Stimulated activated CD4-positive, alpha-beta T cell treated with anti-CD3 and anti-CD28 coated beads, TNF-alpha, amount 100 ng/mL, for 4 hours (primary cell): ENCODE data around the gene GAB3.

Experiments
- DNase-seq, 3 experiments: peaks; one replicate each; pipeline ENCODE4 v3.0.0-alpha.2; 2020; ENCODE audit warnings: low read depth in 3 of 3

GAB3 gene, protein sequence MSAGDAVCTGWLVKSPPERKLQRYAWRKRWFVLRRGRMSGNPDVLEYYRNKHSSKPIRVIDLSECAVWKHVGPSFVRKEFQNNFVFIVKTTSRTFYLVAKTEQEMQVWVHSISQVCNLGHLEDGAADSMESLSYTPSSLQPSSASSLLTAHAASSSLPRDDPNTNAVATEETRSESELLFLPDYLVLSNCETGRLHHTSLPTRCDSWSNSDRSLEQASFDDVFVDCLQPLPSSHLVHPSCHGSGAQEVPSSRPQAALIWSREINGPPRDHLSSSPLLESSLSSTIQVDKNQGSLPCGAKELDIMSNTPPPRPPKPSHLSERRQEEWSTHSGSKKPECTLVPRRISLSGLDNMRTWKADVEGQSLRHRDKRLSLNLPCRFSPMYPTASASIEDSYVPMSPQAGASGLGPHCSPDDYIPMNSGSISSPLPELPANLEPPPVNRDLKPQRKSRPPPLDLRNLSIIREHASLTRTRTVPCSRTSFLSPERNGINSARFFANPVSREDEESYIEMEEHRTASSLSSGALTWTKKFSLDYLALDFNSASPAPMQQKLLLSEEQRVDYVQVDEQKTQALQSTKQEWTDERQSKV

DNA sequence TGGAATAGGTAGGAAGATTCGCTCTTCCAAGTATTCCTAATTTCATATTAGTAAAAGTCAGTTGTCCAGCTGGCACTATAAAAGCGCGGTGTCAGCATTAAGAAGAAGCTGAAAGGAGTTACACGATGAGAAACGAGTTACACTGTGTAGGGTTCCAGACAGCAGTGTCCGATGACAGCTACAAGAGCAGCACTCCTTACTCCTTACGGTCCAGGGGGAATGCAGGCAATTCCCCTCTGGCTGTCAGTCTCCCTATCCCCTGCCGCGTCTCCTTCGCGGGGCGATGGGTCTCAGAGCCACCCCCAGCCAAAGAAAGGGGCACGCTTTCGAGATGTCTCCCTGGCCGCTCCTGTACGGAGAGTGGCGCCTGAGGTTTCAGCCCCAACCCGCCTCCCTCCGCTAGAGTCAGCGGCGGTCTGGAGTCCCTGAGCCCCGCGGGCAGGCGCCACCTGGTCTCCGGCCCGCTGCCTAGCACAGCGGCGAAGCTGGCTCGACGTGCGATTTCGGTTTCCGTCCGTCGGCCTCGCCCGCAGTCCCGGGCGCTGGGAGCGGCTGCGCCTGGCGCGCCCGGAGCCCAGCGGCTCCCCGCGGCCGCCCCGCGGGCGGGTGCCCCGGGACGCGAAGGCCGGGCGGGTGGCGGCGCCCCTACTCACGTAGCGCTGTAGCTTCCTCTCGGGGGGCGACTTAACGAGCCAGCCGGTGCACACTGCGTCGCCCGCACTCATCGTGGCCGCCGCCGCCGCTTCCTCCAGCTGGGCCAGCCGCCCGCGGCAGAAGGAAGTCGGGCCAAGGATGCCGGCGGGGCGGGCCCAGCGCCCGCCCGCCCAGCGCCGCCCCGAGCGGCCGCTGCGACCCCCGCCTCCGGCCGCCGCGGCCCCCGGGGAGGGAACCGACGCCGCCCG, at the start of gene GAB3:
Gene GAB3 (minus strand): TSS at position 777 of the 902 bp plus-strand sequence. CDS start 52 bp downstream, at position 725.
- DNase-seq = peak in 1 of 3 experiments; percentile 6

DNA sequence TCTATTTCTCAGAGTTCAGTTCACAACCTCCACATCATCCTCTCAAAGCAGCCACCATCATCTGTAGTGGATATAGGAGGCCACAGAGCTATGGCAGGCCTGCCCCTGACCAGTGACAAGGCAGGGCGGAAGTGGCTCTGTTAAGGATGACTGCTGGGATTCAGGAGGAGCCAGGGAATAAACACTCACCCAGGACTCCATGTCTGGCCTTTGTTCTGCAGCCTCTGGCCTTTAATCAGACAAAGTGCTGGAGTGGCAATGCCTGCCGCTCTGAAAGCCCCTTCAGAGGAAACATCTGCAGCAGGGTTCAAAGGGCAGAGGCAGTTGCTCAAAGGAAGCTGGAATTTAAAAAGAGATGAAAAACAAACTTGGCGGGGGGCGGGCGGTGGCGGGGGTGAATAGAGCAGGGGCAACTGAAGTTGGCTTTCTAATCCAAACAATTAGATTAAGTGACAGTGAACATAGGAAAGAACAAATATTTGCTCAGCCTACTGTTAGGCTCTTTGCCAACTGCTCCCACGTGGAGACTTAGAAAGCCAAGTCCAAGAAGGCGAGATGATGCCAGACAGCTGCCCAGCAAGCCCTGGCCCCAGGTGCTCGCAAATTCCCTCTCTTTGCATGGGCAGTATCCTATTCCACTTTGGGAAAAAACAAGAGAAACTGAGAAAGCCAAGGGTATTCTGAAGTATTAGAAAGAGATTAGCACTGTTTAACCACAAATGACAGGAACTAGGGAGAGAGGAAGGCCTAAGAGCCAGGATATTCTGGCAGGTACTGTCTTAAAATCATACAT, 48.9 kb upstream of the GAB3 start:
- DNase-seq = no peak

DNA sequence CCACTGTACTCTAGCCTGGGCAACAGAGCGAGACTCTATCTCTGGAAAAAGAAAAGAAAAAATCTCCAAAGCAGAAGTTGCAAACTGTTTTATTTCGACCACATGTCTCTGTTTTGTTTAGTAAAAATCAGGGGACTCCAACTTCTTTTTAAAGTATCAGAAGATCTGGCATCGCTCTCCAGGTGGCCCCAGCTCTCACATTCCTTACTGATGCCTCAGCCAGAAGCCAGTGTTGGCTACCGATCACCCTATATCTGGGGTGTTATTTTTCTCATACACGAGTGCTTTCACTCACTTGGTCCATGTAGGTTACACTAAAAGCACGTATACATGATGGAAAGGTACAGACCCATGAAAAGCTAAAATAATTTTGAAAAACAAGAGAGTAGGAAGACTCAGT, 46.1 kb upstream of the GAB3 start:
- DNase-seq = no peak

DNA sequence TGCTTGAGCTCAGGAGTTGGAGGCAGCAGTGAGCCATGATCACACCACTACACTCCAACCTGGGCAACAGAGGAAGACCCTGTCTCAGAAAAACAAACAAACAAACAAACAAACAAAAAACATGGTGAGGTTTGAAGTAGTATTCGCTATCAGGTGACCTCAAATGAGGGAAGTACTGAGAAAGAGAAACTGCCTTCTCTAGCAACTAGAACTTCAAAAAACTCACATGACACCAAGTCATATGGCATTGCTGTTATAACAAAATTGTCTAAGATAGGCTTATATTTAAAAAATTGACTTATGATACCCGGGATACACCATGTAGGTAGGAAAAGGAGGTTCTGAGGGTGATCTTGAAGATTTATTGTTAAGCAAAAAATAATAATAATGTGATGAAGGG, 44.1 kb upstream of the GAB3 start:
- DNase-seq = no peak

DNA sequence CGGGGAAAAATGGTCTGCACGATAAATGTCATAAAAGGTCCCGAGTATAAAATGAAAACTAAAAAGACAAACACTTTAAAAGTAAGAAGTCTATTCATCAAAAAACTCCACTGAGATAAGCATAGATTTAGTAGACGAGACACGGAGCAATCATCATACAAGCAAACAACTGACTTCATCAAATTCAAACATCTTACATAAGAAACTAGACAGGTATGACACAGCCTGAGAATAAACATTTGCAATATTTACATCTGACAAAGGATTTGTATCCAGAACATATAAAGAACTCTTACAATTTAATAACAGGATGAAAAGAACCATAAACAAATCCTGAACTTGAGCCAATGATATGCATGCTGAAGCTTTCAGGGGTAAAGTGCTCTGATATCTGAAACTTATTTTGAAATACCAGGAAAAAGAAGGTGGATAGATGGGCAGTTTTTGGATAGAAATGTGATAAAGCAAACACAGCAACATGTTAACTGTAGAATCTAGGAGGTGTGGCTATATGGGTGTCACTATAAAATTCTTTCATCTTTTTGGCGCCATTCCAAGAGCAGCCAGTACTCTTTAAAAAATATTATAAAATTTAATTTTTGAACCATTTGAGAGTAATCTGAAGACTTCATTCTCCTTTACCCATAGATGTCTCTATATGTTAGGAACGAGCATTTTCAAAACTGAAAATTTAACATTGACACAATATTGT, 42.4 kb upstream of the GAB3 start:
- no peak for DNase-seq

DNA sequence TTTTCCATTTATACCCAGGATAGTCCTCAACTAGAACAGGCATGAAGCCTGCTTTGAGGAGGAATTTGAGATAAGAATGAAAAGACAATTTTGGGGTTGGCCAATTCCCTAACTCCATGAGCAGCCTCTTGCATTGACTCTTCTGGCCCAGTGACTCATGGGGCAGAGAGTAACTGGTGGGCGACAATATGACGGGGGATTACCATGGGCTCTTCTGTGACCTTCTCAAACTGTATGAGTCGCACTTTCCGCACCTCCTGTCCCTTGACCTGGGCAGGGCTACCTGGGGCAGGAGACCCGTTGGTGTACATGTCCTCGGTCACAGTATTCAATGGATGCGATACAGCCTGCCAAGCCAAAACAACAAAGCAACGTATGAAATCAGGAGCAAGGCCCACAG, 41.1 kb upstream of the GAB3 start:
- no peak for DNase-seq

DNA sequence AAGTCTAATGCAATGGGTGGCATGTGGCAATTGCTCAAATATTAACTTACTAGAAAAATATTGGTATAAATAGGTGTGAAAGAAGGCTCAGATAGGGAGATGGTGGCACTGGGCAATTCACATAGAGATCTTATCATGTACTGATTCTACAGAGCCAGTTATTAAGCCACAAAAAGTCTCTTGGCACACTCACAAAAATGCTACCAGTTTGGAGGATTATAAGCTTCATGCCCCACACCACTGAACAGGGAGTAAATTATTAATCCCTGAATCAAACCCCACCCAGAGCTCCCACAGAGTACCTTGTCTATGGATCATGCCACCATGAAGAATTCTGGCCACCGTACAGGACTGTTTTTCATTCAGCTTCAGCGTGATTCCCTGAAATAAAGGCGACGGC, 40.6 kb upstream of the GAB3 start:
- DNase-seq = no peak

DNA sequence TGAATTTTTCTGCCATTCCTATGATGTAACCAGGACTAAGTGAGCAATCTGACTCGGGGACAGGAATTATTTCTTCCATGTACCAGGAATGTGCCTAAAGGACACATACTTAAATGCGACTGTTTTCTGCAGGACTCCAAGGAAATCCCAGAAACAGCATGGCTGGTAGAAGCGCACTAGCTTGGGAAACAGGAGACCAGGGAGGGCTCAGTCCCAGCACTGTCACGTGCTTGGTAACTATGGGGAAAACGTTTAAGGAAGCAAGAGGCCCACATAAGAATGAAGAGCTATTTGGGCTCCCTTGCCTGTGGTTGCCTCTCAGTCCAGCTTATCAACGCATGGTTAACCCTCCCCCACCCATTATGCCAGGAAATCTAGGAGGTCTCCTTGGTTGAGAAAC, 34.8 kb upstream of the GAB3 start:
- no peak for DNase-seq

DNA sequence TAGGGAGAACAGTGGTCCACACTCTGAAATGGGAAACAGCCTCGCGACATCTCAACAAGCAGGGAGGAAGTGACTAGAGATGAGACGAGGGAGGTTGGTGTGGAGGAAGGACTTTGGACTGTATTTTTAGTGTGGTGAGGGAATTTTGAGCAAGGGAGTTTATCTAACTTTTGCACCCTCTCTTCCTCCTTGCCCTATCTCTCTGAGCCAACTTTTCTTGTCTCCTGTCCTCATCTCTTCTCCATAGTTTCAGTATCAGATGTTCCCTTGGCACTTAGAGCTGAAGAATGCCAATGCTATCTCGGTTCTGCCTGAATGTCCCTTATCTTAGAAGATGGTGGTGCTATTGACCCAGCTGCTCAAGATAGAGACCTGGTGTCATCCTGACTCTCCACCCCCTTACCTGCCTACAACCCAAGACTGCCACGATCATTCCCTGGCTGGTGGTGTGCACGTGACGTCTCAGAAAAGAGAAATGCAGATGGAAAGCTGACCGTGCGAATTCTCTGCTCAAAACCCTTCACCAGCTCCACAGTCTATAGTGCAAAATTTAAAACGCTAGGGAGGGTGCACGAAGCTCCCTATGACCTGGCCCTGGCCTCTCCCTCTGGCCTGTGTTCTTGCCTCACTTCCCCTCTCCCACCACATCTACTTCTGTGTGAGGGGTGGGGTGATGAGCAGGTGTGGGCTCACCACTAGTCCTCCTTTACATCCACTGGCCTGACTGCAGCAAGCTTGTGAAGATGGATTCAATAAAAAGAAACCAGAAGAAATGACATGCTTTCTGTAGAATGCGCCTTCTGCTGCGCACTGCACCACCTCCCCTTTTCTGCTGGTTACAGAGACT, 33.5 kb upstream of the GAB3 start:
- no peak for DNase-seq

DNA sequence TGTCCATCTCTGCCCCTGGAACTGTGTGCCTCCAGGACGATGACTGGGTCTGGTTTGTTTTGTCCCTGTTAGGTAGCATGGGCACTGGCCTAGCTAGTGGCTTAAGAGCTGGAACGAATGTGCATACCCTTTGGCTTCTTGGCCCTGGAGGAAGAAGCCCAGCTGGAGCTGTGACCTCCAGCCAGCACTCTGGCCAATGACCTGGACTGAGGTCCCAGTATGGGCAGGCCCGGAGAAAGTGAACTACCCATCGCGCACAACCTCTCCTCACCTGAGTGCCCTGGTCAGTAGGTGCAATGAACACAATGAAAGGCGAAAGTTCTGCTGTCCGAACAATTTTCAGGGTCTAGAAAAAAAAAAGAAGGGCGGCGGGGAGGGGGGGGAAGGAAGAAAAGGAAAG, 30.1 kb upstream of the GAB3 start:
- no peak for DNase-seq

DNA sequence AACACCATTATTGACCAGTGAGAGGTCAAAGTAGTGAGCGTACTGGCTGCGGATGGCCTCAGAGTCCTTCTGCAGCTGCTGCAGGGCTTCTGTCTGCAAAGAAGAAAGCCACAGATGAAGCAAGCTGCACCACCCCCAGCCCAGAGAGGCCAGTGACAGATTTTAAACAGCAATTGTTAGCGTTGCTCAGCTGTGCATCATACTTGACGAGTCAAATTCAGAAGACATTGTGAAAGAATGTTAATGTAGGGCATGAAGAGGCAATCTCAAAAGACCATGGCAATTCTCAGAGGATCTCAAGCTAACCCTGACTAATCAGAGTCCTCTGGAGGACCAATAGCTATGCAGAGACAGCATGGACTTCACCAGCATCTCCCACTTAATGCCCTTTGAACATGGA, 28.4 kb upstream of the GAB3 start:
- DNase-seq = no peak

DNA sequence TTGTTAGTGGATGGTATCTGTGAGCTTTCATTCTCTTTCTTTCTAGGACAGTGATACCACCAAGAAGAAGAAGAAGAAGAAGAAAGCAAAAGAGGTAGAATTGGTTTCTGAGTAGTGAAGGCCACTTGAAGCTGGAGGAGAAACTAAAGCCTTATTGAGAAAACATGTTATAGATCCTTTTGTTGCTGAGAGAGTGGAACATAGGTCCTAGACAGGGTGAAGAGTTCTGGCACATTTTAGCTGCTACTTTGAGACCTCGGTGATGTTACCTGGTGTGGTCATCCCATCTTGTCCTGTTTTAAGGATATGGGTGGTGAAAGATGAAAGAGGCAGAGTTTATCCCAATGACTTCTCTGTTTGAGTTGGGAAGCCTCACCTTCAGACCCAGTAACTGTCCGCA, 25.9 kb upstream of the GAB3 start:
- no peak for DNase-seq

DNA sequence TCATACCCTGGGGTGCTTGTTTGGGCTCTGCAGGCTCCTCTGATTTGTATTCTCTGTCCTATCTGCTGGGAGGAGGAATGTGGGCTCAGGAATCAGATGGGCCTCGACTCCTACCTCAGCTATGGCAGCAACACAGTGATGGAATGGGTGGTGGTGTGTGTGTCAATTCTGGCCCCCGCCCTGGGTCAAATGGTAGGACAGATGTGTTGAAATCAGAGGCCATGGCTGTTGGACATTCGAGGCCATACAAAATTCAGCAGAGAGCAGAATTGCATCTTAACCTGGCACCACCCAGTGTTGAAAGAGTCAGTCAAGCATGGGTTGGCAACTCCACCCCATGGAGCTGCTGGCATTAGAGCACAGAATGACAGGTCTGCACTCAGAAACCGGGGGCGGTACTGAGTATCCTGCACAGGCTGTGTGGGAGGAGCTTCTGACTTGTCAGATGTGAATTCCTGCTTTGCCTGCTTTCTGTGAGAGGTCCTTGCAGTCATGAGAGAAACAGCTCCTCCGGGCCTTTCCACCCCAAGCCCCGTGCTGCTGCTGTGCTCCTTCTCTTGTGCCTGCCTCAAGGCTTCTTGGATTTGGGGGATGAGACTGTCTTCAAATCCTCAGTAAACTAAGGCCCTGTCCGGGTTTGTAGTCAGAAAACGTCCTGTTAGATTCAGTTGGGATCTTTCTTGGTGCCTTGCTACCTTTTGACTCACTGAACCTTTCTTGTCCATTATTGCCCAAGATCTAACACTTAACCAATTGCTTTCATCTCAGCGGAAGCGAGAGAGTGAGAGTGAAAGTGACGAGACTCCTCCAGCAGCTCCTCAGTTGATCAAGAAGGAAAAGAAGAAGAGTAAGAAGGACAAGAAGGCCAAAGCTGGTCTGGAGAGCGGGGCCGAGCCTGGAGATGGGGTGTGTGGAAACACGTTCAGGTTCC, 24.8 kb upstream of the GAB3 start:
- peak in 2 of 3 experiments; percentile 19 to 25 for DNase-seq

DNA sequence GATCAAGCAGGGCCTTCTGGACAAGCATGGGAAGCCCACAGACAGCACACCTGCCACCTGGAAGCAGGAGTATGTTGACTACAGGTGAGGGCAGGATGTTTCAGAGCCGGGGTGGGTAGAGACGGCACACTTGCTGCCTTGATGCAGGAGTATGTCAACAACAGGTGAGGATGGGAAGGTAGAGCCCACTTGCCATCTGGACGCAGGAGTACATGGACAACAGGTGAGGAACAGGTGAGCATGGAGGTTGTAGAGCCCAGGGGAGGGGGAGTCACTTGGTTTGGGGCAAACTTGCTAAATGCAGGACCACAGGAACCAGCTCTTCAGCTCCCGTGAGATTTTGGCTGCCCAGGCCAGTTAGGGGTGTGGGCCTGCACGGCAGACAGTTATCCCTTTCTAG, 23.7 kb upstream of the GAB3 start:
- DNase-seq = no peak

DNA sequence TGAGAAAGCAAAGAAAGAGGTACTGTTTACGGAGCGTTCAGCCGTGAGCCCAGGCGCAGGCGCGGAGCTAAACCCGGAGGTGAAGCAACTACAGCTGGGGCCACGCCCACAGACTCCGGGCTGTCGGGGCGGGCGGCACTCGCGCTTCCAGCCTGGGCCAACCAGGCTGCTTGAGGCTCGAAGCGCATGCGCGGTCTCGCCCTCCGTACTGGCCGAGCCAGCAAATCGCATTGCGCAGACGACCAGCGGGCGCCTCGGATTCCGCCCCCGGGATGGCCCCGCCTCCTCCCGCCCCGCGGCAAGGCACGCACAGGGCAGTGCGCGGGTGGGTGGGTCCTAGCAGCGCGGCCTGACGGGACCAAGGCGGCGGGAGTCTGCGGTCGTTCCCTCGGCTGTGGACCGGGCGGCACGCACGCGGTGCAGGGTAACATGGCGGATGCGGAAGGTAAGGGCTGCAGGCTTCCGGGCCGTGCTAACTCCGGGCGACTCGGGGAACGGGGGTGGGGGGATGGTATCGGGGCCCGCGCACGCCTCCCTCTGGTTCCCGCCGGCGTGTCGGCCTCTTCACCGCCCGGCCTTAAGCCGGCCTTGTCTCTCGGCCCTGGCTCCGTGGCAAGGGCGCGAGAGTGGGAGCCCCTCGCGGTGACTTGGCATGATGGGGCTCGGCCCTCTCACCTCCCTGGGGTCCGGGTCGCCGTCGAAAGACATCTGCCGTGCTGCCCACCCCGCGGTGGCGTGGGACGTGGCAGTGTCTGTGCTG, 11.8 kb upstream of the GAB3 start, which contains the start of gene DKC1:
Gene DKC1 (plus strand): TSS at position 328 of the 760 bp plus-strand sequence. CDS start 102 bp downstream, at position 430.
- peak; percentile 87 to 89 (median 89) for DNase-seq

DNA sequence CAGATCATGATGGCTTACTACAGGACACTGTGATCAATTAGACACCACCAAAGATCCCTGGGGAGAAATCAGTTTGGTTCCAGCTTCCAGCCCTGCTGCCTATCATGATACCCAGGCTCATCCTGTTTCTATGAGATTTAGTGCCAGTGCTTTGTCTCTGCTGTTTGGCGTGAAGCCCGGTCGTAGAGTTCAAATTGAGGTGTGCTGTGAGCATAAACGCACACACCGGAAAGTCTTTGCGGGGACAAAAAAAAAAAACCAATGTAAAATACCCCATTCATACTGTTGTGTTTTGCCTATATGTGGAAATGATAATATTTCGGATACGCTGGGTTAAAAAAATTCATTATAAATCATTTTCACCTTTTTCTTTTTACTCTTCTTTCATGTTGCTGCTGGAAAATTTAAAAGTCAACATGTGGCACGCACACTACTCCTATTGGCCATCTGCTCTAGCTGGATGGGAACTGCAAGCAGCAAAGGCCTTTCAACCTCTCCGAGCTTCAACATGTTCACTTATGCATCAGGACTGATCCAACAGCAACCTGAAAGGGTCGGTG, 11.2 kb upstream of the GAB3 start:
- no peak for DNase-seq

DNA sequence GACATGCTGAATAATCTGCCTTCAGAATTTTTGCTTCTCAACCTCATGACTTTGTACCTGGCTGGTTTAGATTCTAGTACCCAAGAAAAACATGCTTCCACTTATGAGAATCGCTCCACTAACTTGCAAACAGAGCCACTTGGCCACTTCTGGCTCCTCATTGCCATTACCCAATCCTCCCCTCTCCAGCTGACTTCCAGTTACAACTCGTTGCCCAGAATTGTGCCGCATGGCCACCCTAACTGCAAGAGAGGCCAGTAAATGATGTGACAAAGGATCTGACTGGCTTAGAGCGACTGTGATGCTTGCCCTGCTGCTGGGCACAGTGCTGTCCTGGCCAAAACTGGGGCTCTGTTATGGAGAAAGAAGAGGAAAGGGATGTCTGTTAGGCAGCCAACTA, 7.8 kb upstream of the GAB3 start:
- DNase-seq = no peak
